ENCODE measurements around the gene DUSP16. TPM values are rescaled to one million over a fixed set of nuclear protein-coding genes. Genes with fewer than 3 reads are reported as not detected.
A peak's percentile ranks its signal among the peaks of the same experiment; 100 is the strongest.
"Not testable (repeated sequence)": the region's sequence is repeated elsewhere in the genome, so short reads cannot be mapped to it uniquely, and the experiment has no call there.

DUSP16 gene
- polyA plus RNA-seq, 5 donors: 28.8 to 36.2 (median 31.3) TPM

DNA sequence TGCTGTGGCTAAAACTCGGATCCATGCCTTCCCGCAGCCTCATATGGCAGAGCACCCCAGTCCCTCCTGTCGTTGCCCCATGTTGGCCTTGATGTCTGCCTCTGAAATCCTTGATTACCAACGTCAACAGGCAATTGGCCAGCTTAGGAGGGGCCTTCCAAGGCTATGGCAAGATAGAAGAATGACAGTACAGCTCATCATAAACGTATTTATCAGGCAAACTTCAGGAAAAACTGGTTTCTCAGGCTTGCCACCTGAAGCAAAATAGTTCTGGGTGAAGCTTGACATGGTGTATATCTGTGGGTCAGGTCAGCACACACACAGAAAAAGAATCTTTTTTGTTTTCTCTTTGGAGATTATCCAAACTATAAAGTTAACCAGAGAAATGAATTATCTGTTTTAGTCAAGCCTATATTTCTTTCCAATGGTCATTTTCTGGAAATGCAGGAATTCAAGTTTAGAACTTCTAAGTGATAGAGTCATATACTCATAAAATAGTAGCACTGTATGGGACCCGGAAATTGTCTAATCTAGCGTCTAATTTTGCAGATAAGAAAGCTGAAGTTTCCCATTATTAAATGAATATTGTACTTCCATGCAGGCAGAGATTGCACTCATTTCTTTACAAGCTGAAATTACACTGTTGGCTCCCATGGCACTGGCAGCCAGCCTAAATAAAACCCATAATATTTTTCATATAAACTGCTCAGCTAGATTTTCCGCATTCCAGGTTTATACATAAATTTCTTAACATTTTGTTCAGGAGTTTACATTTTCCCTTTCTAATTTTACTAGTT is 24.4 kb upstream of the DUSP16 start:
- DNase-seq: no peak

DNA sequence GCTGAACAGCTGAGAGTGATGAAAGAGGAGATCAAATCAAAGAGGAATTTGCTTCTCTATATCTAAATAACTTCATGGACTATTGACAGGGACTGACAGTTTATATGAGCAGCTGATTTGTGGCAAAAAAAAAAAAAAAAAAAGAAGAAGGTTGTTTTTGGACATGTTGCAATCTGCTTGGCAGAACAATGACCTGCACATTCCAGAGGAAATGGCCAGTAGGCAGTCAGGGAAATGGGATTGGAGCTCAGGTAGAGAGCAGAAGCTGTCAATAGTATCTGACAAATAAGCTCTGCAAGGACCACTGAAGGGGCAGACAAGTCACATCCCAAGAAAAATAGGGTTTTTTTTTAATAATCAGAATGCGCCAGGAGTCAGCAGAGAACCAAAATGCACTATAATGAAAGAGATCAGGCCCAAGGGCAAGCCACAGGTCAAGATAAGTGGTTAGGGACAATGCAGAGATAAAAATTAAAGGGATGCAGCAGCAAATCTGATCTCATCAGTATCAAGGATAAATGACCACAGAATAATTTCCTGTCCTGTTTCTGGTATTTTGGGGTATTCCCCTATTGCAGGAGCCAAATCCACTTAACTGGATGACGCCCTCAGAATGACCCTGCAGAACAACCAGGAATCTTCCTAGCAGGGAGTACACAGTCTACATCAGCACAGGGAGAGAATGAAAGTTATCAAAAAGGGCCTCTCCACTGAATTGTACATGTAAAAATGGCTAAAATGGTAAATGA is 22.6 kb upstream of the DUSP16 start:
- no peak for DNase-seq

DNA sequence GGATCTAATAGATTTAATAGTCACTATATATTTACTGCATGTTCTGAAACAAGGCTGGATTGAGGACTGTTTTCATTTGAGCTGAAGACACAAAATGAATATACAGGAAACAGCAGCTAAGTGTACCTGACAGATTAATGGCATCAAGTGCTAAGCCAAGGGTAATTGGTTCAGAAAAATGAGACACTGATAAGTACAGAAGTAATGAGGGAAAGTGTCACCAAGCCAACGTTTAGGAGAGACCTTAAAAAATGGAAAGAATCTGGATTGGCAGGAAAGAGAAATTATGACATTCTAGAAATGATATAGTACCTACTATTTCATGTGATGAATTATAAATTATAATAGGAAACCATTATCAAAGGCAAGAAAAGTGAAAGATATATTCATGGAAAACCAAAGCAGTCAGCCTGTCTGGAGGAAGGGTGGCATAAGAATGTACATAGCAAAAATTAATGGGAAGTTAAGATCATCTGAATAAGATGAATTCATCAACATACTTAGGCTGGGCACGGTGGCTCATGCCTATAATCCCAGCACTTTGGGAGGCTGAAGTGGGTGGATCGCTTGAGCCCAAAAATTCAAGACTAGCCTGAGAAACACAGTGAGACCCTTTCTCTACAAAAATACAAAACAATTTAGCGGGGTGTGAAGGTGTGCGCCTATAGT is 21.0 kb upstream of the DUSP16 start:
- DNase-seq: no peak

DNA sequence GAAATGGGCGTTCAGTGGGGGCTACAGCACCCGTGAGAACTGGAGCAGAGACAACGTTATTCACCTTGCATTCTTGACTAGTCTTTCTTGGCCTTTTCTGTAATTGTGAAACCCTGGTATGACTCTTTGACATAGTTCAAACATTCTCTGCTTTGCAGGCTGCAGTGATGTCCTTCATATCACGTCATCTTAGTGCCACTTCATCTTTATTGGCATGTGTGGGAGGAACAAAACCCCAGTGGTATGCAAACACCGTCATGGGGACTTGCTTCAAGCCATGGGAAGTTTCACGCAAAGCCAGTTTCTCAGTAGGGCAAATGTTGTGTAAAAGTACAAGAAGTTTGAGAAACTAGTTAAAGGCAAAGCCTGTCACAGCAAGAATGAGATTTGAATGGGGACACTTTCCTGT is 20.2 kb upstream of the DUSP16 start:
- DNase-seq: peak; percentile 25 to 37

DNA sequence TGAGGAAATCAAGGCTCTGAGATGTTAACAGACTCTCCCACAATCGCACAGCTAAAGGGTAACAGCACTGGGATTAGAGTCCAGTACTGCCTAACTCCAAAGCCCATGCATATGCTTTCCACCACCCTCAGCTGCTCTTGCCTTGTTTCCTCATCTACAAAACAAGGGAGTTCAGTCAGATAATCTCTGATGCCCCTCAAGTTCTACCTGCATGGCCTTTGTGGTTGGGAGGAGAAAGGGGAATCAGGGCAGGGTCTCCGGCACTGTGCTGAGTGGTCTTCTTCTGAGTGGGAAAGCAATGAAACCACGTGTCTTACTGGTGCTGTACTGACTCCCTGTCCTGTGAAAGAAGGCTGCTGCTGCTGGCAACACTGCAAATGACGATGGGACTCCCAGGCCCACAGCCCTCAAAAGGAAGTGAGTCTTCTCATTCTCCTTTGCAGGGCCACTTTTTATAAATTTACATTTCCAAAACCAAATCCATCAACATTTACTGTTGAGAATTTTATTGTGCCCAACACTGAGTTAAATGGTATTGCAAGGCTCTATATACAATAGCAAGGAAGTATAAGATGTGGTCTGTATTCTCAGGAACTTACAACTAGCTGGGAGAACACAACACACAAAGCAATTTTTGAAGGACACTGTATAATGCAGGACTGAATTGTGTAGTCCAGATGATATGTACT is 19.7 kb upstream of the DUSP16 start:
- no peak for DNase-seq

DNA sequence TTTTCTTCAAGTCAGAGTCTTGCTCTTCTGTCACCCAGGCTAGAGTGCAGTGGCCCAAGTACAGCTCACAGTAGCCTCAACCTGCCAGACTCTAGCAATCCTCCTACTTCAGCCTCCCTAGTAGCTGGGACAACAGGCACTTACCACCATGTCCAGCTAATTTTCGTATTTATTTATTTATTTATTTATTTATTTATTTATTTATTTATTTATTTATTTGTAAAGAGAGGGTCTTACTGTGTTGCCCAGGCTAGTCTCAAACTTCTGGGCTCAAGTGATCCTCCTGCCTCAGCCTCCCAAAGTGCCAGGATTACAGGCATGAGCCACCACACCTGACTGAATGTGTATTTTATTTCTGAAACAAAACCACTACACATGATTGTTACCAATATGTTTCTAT is 18.1 kb upstream of the DUSP16 start:
- DNase-seq: not testable (repeated sequence)

DNA sequence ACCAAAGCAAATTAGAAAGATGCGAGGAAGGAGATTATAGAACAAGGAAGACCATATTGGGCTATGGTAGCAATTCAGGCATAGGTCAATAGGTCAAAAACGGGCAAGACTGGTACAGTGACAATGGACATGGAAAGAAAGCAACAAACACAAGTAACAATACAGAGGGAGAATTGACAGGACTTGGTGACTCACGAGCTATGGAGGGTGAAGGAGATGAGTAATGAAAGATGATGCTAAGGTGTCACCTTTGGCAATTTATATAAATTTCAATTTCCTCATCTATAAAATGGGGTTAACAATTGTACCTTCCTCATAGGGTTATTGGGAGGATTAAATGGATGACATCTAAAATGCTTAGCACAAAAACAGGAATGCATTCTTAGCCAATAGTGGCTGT is 15.1 kb upstream of the DUSP16 start:
- no peak for DNase-seq

DNA sequence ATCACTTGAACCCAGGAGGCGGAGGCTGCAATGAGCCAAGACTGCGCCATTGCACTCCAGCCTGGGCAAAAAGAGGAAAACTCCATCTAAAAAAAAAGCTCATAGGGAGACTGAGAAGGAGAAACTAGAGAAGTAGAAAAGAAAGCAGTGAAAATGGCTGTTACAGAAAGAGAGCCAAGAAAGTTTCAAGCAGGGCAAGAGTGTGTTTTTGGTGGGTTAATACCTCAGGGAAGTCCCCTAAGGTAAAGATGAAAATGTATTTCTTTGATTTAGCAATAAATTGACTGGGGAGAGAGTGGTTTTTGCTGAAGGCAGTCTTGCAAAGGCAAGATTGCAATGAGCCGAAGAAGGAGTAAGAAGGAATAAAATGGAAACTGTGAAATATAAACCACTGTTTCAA is 10.0 kb upstream of the DUSP16 start:
- no peak for DNase-seq

DNA sequence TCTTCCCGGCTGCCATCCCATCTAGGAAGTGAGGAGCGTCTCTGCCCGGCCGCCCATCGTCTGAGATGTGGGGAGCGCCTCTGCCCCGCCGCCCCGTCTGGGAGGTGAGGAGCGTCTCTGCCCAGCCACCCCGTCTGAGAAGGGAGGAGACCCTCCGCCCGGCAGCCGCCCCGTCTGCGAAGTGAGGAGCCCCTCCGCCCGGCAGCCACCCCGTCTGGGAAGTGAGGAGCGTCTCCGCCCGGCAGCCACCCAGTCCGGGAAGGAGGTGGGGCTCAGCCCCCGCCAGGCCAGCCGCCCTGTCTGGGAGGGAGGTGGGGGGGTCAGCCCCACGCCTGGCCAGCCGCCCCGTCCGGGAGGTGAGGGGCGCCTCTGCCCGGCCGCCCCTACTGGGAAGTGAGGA is 3.3 kb upstream of the DUSP16 start:
- not testable (repeated sequence) for DNase-seq

DNA sequence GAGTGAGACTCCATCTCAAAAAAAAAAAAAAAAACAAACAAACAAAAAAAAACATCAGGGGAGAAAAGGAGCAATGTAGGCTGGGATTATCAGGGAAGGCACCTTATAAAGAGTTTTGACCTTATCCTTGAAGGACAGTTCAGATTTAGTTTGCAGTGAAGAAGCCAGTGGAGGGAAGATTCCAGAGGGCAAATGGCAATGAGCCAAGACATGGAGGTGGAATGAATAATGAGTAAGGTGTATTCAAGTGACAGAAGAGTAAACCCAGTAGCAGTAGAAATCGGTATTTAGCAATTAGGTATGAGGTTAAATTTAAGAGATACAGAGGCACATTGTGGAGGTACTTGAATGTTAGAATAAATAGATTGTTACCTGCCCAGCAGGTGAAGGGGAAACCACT is 2.2 kb upstream of the DUSP16 start:
- no peak for DNase-seq

DNA sequence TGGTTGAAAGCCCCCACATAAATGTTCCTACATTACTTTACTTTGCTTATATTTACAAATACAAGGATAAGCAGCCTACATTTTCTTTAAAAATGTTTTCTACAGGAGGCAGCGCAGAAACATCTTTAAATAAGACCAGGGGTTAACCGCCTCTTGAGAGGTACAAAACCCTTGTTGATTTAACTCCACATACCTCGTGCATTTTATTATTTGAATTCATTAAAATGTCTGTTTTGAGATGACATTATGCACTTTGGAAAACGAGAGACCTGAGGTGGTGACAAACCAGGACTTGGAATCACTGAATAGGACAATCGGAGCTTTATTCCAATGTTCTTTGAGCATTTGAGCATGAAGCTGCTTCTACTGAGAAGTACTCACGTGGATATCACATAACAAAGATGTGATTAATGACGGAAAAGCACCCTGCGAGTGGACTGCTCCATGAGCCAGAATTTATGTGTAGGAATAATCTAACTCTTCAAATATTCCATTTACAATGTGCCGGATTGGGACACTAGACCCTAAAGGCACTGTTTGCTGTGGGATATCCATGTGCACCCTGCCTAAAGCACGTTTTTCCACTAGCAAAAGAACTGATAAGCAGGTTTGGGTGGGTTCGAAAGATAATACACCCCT is 746 bp upstream of the DUSP16 start:
- DNase-seq: peak in 1 of 2 donors; percentile 29

DNA sequence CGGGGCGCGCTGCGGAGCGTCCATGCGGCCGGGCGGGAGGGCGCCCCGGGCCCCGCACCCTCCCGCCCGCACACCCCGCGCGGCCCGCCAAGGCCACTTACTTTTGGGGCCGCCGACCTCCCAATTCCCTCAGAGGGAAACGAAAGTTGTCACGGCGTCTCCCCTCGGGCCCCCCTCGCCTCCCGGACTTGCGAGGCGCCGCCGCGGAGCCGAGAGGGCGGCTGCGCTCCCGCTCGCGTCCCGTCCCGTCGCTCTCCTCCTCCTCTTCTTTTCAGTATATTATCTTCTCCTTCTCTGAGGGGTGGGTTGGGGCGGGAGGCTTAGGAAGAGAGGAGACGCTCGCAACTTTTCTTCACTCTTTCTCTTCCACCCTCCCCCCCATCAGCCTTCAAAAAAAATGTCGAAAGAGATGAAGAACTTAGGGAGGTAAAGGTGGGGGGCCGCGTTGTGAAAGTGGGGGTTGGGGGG is 613 bp downstream of the DUSP16 start:
- peak in 1 of 2 donors; percentile 45 for DNase-seq

DNA sequence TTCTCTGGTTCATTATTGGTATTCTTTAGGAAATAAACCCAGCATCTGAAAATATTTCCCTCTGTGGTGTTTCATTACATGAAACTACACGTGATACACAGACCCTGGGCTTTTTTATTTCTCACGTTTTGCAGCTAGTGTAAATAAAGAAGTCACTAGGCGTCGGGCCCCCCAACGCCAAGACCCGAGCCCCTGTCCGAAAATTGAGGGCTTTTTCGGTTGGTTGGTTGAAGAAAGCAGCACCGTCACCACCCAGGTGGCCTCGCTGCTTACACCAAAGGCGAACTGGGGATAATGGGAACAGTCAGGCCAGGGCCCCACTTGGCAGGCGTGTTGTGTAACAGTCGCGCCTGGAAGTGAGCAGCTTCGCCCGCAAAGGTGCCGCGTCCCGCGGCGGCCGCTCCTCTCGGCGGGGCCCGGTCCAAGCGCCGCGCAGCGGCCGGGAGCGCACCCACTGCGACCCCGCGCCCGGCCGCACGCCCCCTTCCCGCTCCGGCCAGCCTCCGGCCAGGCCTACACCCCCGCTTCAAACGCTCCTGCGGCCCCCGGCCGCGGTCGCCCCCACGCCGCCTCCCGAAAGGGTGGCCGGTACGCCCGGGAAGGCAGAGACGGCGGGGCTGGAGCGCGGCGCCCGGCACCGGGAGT is 1.2 kb downstream of the DUSP16 start:
- peak; percentile 57 to 62 for DNase-seq

DNA sequence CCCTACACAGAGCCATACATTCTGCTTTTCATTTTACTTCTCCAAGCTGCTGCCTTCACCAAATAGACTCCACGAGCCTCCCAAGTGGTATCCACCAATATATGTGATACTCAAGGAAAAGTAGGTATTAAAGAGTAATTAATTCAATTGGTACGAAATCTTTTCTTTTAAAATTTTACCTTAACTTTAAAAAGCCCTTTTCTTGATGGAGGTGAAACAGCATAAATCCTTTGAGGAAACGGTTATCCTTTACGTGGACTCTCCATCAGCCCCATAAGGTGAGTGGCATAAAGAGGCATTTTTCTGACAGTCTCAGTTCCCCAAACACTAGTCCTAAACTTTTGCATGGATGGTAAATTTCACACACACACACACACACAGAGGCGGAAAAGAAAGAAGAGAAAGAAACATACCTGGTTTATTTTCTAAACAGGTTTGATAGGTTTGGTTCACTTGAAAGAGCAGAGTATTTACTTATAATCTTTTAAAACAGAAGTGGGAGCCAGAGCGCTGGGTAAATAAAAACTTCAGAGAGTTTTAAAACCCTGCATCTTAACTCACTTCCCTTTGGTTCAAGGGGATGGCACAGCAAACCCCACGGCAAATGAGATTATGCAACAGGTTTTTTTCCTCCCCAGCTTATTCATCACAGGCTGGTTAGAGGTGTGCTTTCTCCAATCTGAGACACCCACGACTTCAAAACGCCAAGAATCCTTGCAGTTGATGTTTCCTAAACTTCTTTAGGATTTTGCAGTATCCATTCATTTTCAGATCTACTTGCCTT is 1.9 kb downstream of the DUSP16 start:
- DNase-seq: peak in 1 of 2 donors; percentile 74

DNA sequence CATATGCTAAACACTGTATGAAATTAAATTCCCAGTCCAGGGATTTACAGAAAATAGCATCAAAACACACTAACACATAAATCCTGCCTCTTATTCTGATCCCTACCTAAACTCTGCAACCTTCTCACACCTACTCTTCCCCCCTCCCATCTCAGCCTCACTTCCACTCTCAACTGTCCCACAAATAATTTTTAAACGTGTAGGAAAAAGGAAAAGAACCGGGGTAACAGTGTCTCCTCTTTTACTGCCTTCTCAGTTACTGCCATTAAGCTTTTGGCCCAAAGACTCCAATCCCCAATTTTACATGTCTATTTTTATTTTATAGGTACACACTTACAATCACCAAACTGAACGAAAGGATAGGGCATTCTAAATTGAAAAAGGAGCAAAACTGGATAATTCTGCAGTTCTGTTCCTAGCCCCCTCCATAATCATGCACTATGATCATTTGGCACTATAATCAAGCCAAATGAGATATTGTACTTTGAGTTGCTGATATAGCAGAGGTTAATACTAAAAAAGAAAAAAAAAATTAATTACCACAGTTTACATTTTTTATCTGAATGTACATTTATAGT is 2.9 kb downstream of the DUSP16 start:
- DNase-seq: no peak

DNA sequence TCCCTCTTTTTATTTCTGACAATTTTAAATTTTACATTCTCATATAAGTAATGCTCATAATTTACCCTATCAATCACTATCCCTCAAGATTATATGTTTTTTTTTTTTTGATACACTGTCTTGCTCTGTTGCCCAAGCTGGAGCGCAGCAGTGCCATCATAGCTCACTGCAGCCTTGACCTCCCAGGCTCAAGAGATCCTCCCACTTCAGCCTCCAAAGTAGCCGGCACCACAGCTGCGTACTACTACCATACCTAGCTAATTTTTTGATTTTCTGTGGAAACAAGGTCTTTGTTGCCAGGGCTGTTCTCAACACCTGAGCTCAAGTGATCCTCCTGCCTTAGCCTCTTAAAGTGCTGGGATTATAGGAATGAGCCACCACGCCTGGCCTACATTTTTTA is 4.4 kb downstream of the DUSP16 start:
- DNase-seq: no peak

DNA sequence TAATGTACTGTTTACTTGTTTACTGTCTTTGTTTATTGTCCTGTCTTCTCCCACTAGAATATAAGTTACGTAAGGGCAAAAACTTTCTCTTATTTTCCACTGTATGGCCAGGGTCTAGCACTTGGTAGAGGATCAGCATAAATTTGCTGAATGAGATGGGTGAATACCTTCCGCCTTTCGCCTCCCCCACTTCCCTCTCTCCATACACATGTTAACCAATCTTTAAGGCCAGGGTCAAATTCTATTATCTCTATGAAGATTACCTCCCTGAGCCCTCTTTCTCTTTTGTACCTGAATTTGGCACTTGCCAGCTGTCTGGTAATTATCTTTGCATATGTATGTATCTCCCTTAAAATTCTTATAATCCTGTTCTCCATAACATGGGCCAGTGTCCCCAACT is 4.9 kb downstream of the DUSP16 start:
- no peak for DNase-seq

DNA sequence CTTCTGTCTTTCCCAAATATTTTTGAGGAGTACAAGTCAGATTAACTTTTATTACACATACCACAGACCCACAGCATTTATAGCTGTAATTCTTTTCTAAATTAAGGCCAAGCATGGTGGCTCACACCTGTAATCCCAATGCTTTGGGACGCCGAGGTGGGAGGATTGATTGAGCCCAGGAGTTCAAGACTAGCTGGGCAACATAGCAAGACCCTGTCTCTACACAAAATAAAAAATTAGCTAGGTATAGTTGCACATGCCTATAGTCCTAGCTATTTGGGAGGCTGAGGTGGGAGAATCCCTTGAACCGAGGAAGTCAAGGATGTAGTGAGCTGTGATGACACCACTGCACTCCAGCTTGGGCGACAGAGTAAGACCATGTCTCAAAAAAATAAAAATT is 7.0 kb downstream of the DUSP16 start:
- DNase-seq: no peak

DNA sequence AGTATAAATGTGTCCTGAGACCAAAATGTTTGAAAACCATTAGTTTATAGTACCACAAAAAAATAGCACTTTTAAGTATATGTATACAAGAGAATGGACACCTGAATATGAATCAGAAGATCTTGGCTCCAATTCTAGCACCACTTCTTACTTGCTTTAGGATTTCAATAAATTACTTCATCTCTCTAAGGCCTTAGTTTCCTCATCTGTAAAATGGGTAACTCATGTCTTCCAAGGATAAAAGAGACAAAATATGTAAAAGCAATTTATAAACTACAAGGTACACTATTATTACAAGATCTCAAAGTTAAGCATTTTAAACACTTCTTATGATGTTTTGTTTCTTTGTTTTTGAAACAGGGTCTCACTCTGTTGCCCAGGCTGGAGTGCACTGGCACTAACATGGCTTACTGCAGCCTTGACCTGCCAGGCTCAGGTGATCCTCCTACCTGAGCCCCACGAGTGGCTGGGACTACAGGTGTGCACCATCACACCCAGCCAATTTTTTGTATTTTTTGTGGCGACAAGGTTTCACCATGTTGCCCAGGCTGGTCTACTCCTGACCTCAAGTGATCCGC is 9.4 kb downstream of the DUSP16 start:
- DNase-seq: no peak
